Right atrium auricular region (tissue), 2 donors: Measurements from ENCODE around the gene DENND10. TPM values are rescaled to one million over a fixed set of nuclear protein-coding genes. Genes with fewer than 3 reads are reported as not detected.

ENCODE experiments used
- DNase-seq: peaks from one replicate; pipeline ENCODE4 v3.0.0-alpha.2; 2019; ENCODE audit warnings: low spot score
- H3K27ac ChIP-seq, 2 donors: fragments of 200-600 bp; sonication (generic); 1 replicate in 1 of 2; 2 replicates in 1 of 2; pipeline ENCODE4 v1.5.1; 2016 to 2019
- H3K27me3 ChIP-seq, 2 donors: fragments of 200-600 bp; sonication (generic); one replicate each; pipeline versions ENCODE4 v1.5.1 to v1.6.0; 2017 to 2019
- H3K36me3 ChIP-seq: fragments of 200-600 bp; sonication (generic); one replicate; pipeline ENCODE4 v1.5.1; 2016
- H3K4me1 ChIP-seq, 2 donors: fragments of 200-600 bp; sonication (generic); one replicate each; pipeline versions ENCODE4 v1.5.1 to v1.6.0; 2017 to 2019
- H3K4me3 ChIP-seq, 2 donors: fragments of 200-600 bp; sonication (generic); 1 replicate in 1 of 2; 2 replicates in 1 of 2; pipeline ENCODE4 v1.5.1; 2017 to 2019; ENCODE audit warnings: mild to moderate bottlenecking in 1 of 2, moderate library complexity in 1 of 2
- H3K9me3 ChIP-seq, 2 donors: fragments of 200-600 bp; sonication (generic); one replicate each; pipeline ENCODE4 v1.5.1; 2019
- CTCF ChIP-seq, 2 donors: fragments of 200-600 bp; sonication (generic); IDR thresholded peaks; one replicate each; pipeline ENCODE4 v1.5.1; 2019; ENCODE audit warnings: antibody characterized with exemption in 2 of 2
- total RNA-seq, 2 donors: library from RNA; depleted of rRNA; stranded (reverse); fragments of >200 nt; gene quantifications; one replicate each; pipeline ENCODE4 v1.1.0, GENCODE V29; 2016

DENND10 gene
- total RNA-seq, 2 donors from 2014 or later: 25.9 to 31.4 TPM

- Histone ChIP-seq H3K36me3 (peaks cover 79% of the 10 kb centered on the region), H3K27ac (no peak overlapping the region), H3K9me3 (no peaks in the 10 kb centered on the region), H3K4me1 (no peaks in the 10 kb centered on the region), H3K27me3 (no peaks in the 10 kb centered on the region), H3K4me3 (no peak overlapping the region)
- TF ChIP-seq CTCF (IDR thresholded peaks at IDR 0.05): no peak
- no peak for DNase-seq
Observed at GRCh38 chr10:119153041-119153440, 49.1 kb downstream of the DENND10 start.

GRCh38 chr10:119153661-119154060 lies 49.7 kb downstream of the DENND10 start:
- DNase-seq: no peak
- Histone ChIP-seq H3K4me1 (no peaks in the 10 kb centered on the region), H3K36me3 (peaks cover 82% of the 10 kb centered on the region), H3K9me3 (no peaks in the 10 kb centered on the region), H3K4me3 (no peak overlapping the region), H3K27me3 (no peaks in the 10 kb centered on the region), H3K27ac (no peak overlapping the region)
- TF ChIP-seq CTCF (IDR thresholded peaks at IDR 0.05): no peak

GRCh38 chr10:119159332-119159731 lies 55.4 kb downstream of the DENND10 start:
- TF ChIP-seq CTCF (IDR thresholded peaks at IDR 0.05): no peak
- no peak overlapping the region for H3K4me3 ChIP-seq
- H3K27ac ChIP-seq: no peak overlapping the region
- peaks cover 0 to 2% of the 10 kb centered on the region in 2 donors for H3K4me1 ChIP-seq
- no peak for DNase-seq
- H3K27me3 ChIP-seq: no peaks in the 10 kb centered on the region
- peaks cover 59% of the 10 kb centered on the region for H3K36me3 ChIP-seq
- H3K9me3 ChIP-seq: no peaks in the 10 kb centered on the region

- peaks cover 0 to 18% of the 10 kb centered on the region in 2 donors for H3K4me1 ChIP-seq
- no peak for TF ChIP-seq CTCF (IDR thresholded peaks at IDR 0.05)
- peaks cover 33% of the 10 kb centered on the region for H3K36me3 ChIP-seq
- no peaks in the 10 kb centered on the region for H3K27me3 ChIP-seq
- no peaks in the 10 kb centered on the region for H3K9me3 ChIP-seq
- H3K4me3 ChIP-seq: no peak overlapping the region
- H3K27ac ChIP-seq: no peak overlapping the region
- DNase-seq: no peak
Observed at GRCh38 chr10:119161680-119162451, 58.0 kb downstream of the DENND10 start.

- Histone ChIP-seq H3K4me1 (peaks cover 0 to 18% of the 10 kb centered on the region in 2 donors), H3K9me3 (no peaks in the 10 kb centered on the region), H3K36me3 (peaks cover 37% of the 10 kb centered on the region), H3K4me3 (no peak overlapping the region), H3K27ac (no peak overlapping the region), H3K27me3 (no peaks in the 10 kb centered on the region)
- no peak for TF ChIP-seq CTCF (IDR thresholded peaks at IDR 0.05)
- no peak for DNase-seq
Observed at GRCh38 chr10:119162452-119163092, 58.7 kb downstream of the DENND10 start.
